NCI-H69 (cell line): ENCODE measurements around the gene SDK1.

Experiments
- DNase-seq: peaks from one replicate; lab custom pipeline; 2025; lab: John Stamatoyannopoulos, UW

The SDK1 gene

DNA sequence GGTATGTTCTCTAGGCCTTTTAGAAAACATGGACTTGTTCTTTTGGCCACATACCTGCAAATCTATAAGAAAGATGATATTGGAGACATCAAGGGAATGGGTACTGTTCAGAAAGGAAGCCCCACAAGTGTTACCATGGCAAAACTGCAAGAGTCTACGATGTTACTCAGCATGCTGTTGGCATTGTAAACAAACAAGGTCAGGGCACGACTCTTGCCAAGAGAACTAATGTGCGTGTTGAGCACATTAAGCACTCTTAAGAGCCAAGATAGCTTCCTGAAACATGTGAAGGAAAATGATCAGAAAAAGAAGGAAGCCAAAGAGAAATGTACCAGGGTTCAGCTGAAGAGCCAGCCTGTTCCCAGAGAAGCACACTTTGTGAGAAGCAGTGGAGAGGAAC, 37.1 kb downstream of the SDK1 start:
- DNase-seq: peak; percentile 70

DNA sequence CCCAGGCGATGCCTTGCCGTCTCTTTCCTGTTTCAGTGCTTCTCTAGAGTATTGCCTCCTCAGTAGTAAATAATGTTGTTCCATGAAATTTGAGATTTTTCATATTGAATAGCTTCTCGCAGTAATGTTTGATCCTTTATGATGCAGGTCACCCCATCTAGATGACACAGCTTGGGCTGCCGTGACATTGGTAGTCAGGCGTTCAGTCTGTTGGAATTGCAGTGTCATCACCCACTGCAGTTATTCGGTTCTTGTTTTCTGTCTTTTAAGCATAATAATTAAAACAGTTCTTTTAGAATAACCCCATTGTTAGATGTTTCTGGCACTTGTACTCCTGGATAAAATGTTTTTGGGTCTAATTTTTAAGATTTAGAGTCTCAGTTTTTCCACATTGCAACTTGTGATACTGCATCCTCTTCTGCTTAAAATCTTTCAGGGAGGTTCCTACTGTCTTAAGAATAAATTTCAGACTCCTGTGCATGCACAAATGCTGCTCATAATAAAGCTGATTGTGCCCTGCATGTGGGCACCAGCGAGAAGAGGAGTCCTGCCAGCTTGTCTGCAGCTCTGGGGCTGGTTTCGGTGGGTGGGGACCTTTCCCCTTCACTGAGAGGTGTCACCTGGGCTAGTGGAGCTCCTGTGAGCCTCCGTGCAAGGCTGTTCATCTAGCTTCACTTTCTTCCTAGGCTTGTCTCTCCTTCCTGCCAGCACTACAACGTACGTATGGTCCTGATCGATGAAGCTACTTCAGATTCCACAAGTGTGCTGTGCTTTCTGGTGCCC, 44.8 kb downstream of the SDK1 start:
- no peak for DNase-seq

DNA sequence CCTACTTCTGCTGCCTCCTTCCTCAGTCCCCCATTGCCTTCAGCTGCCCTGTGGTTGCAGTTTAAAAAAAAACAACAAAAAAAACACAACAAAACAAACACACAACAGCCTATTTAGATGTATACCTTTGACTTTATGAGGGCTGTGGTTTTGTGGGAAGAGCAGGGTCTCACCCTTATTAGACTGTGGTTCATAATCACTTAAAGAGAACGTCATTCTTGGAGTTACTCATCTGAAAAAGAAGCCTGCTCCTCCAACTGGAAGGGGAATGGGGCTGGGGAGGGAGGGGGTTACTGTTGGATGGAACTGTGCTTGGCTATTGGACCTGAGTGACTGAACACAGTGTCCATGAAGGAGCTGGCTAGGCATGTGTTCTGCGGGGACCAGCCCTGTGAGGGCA, 48.1 kb downstream of the SDK1 start:
- no peak for DNase-seq

DNA sequence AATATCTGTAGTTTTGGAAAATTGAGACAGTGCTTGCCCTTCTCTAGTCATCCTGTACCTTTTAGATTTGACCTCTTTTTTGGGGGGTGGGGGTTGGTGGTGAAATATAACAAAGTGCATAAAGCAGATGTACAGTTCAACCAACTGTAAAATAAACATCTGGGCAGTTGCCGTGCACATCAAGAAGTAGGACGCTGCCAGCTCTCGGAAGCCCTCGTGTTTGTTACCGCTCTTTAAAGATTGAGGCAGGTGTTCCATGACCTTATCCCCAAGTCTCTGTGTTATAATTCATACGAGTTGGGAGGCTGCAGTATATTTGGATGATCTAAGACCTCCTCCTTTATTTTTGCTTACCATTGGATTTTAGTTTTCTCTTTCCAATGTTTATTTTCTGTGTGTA, 55.1 kb downstream of the SDK1 start:
- no peak for DNase-seq

DNA sequence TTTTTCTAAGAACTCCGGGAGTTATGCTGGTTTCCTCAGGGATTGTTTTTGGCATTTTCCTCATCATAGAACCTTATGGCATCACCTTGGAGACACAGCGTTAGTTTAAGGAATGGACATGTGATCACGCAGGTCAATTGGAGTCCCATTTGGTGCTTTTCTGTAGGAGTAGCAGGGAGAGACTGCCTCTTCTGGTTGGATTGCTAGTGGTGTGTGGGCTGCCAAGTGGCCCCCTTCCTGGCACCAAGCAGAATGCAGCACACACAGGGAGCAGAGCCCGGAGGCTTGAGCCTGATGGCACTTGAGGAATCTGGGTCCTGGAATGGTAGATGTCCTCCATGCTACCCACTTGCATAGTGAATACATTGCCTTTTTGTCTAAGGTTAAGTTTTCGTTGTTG, 57.9 kb downstream of the SDK1 start:
- no peak for DNase-seq

DNA sequence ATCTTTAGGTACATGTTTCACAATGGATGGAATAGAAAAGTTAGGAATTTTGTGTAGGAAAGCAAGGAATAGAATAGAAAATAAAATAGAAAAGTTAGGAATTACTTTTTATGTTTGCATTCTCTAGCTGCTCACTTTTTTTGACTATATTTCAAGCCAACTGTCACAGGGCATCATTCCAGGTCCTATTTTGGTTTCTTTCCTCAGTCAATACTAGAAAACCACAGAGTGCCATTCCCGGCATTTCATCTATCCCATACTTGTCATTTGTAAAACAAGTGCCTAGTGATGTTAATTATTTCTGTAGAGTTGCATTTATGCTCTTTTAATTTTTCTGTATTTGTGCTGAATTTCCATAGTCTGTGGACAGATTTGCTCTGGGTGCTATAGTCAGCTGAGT, 66.2 kb downstream of the SDK1 start:
- no peak for DNase-seq

DNA sequence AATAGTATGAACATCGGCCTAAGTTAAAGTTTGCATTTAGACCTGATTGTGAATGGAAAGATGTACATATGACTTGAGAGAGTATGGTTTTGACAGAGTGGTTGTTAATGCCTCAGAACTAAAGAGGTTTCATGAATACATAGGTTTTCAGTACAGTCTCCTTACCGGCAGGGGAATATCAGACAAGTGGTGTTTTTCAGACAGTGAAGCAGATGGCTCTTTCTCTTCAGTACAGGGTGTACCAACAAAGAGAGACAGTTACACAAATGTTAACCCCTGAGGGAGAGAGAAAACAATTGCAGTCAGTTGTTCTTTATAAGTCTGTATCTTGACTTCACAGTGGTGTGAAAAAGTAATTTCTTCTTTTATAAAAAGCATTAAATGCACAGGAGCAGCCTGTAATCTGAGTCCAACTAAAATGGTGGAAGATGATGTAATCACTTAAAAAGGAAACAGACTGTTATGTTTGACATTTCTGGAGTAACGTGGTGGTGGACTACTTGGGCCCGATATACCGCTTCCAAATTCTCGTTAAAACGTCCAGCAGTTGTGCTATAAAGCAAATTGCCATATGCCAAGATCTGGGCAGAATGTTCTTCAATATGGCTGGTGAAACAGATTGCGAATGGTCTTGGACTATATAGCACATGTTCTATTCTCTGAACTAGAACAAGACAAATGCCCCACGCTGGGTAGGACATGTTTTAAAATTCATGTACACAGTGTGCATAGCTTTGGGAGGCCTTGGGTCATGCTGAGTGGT, 69.2 kb downstream of the SDK1 start:
- DNase-seq: peak; percentile 92

DNA sequence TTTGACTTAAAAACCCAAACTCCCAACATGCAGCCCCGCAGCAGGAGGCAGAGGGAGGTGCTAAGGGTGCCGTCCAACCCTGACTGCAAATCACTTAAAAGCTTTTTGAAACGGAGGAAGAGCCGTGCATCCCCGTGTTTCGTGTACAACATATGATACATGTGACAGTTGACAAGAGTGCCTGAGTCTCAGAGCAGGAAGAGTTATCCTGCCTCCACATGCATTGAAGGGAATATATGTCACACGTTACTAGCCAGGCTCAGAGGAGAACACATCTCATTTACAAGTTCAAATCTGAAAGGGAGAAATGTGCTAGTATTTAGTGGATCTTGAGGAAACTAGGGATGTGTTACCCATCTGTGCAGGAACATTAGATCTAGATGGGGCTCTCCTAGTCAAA, 69.9 kb downstream of the SDK1 start:
- no peak for DNase-seq

DNA sequence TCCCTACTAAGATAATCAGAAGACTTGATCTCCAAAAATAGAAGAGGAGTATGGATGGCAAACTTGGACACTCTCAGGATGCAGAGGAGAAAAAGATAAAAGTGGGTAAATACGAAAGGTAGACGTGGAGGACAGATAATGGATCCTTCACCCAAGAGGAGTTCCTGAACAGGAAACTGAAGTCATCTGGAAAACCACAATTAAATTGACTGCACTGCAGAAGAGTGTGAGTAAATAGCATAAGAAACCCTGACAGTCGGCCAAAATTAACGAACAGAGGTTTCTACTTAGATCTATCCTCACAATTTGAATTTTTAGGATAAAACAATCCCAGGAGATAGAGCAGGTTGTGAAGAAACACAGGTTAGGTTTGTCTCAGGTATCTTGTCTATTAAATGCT, 70.5 kb downstream of the SDK1 start:
- no peak for DNase-seq

DNA sequence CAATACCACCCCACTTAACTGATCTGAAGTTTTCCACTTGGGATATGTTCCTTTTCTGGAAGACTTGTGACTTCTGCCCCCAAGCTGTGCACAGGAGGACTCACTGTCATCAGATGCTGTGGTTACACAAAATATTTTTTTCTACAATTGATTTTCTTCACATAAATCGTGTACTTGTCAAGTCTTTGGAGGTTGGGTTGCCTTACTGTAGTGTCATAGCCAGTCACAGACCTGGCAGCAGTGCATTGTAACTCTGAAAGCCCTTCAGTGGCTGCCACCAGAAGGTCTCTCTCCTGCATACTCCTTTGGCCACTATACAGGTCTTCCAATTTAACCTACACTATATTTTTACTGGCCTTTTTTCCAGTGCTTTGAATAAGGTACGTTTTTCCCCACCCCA, 73.2 kb downstream of the SDK1 start:
- DNase-seq: no peak

DNA sequence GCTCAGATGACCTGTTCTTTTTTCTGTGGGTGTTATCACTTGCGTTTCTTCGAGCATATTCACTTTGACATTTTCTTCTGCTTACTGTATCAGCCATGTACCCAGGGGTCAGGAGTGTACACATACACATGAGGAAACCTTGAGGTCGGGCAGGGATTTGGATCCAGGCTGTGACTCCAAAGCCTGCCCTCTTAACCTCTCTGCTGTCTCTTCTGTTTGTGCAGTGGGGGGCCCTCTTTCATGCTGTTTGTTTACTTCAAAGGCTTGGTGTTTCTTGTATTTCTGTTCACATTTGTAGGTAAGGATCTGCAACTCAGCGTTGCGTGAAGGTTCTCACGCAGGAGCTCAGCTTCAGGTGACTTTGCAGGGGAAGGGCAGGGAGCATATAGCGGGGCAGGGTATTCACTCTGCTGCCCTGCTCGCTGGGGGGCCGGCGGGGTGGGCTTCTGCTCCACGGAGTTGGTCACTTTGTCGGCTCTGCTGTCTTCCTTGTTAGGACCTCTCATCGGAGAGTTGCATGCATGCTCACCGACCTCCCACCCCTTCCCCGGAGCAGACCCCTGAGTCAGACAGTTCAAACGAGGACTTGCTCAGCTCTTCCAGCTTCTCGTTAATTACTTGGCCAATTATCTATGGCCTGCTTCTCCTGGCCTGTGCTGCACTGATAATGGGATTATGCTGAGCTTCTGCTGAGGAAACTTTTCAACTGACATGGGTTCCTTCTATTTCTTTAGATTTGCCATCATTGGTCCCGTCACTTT, 77.5 kb downstream of the SDK1 start:
- DNase-seq: no peak

DNA sequence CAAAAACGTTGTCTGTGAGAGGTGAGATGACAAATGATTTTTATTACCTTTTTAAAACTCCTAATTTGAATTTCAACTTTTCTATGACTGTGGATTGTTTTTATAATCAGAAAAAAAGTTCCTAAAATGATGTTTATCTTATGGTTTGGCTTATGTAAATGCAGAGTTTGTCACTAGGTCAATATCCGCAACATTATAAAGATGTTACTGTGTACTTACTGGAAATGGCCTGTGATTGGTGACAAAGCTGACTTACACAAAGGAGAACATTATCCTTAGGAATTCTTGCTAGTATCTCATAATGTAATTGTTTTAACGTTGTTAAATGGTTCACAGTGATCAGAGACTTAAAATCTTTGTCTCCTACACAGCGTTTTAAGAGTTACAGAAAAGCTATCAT, 79.0 kb downstream of the SDK1 start:
- no peak for DNase-seq

DNA sequence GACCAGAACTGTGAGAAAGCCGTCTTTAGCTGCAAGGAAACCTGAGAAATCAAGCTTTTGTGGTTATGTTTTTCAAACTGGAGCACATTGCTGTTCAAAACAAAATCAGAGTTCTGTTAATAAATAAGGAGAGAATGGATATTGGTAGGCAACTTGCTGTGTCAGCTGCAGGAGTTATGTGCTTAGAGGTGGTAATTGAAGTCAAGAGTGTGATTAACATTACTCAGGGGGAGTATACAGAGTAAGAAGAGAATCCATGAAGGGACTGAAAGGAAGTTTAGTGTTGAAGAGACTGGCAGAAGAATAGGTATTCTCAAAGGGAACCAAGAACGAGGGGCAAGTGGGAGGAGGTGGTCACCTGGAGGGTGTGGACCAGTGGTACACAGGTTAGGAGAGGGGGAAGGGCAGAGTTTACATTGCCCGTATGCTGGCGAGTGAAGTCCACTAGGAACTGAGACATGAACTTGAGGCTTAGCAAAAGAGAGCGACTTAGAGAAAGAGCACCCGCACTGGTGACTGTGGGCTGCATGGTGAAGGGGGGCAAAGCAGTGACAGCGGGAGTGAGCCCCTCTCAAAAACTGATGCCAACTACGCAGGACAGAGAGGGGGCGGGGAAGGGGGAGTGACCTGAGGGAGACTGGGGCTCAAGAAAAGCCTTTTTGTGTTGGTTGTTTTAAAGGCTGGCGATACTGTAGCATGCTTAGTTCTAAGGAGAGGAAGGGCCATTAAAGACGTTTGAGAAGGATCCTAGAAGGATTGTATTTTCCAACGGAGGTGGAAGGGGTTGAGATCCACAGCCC, 80.0 kb downstream of the SDK1 start:
- DNase-seq: peak; percentile 18

DNA sequence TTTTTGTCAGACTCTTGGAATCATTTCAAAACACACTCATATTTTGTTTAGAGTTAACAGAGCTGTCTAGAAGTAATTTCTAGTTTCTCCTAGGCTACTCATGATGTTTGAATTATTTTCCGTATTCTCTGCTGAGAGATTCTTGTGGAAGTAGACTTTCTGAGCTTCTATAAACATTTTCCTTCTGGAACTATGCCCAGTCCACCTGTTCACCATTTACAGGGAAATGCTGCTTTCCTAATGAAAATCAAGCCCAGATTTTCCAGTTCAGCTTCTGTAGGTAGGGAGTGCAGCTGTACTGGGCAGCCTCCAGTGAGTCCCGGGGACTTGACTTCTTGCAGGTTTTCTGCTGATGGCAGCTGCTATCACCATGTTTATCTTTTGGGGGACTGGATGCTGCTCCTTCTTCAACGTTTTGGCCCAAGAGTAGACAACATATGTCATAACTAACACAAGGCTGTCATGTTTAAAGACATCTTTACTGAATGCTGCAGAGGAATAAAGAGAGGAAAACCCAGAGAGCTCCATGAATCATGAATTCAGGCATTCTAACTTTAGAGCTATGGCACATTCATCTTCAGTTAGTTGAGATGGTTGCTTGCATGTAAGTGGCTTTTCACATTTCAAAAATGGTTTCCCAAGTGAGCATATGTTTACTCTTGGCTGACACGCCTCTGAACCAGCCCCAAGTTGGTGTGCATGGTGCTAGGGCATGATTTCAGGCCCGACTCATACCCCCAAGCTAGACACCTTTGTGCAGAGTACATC, 85.6 kb downstream of the SDK1 start:
- peak; percentile 31 for DNase-seq

DNA sequence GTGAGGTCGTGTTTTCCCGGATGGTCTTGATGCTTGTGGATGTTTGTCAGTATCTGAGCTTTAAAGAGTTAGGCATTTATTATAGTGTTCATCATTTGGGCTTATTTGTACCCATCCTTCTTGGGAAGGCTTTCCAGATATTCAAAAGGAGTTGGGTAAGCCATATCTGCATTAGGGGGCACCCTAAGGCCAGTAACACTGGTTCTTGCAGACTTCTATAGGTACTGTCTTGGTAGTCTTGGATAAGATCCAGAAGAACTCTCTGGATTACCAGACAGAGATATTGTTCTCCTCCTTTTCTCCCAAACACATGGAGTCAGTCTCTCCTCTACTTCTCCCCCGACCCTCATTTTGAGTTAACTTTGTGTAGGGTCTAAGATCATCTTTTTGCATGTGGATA, 92.8 kb downstream of the SDK1 start:
- no peak for DNase-seq

DNA sequence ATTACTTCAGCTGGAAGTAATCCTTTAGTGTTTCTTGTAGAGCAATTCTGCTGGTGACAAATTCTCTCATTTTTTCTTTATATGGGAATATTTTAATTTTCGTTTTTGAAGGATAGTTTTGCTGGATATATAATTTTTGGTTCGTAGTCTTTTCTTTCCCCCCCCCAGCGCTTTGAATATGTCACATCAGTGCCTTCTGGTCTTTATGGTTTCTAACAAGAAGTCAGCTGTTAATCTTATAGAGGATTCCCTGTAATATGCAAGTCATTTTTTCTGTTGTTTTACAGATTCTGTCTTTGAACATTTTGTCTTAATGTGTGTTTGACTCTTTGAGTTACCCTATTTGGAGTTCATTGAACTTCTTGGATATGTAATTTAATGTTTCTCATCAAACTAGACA, 96.3 kb downstream of the SDK1 start:
- peak; percentile 17 for DNase-seq

DNA sequence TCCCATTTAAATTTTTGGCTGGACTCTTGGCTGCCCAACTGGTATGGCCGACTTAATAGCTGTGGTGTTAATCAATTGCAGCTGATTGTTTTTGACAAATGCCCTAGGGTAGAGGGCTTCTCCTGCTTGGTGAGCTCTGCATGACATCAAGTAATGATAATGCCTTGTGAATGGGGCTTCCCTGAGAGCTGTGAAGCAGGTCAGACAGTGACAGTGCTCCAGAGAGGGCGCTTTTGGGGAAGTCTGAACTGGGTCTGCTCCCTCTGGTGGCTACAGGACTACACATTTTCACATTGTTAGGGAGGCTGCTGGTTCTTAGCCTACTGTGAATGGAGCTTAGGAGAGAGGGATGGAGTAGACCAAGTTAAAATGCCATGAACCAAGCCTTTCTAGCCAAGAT, 98.8 kb downstream of the SDK1 start:
- DNase-seq: peak; percentile 61

DNA sequence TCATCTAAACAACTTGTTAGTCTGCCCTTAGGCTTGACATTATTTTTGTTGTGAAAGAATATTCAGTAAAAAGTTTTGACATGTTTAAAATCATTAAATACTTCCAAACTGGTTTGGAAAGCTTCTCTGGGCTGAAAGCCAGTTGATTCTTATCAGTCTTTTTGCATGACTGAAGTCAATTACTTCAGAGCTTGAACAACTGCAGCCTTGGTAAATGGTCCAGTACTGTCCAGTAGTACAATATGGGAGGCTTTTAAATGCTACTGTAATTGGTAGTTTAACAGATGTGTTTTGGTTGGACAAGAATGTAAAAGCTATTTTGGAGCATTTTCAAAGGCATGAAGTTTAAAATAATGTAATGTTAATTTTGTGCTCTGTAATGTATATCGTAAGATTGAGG, 103.4 kb downstream of the SDK1 start:
- DNase-seq: peak; percentile 84

DNA sequence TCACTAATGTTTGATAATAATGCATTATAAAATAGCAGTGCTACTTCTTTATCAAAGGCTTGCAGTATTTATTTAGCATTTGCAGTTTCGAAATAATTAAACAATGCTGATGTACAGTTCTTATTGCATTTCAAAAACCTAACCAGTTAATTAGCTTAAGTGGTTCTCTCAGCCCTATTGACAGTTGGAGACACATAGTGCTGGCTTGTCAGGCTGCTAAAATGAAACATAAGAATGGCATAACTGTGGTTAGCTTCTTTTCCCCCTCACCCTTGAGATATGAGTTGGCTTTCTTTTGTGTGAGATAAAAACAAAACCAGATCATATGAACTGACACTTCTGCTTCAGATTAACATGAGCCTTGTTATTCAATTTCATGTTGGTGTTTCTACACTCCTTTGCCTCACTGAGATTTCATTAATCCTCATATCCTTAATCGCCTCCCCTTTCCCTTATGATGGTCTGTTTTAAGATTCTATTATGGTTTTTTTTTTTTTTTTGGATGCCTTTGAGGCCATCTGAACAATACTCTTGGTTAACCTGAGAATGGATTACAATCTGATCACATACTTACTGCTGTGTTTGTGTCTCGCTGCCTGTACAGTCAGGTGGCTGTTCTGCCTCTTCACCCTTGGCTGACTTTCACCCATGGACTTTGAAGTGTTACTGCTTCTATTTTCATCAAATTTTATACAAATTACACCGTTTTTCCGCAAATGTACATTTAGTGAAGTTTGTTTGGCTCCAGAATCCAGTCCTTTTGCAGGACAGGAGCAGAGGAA, 108.0 kb downstream of the SDK1 start:
- peak; percentile 89 for DNase-seq

DNA sequence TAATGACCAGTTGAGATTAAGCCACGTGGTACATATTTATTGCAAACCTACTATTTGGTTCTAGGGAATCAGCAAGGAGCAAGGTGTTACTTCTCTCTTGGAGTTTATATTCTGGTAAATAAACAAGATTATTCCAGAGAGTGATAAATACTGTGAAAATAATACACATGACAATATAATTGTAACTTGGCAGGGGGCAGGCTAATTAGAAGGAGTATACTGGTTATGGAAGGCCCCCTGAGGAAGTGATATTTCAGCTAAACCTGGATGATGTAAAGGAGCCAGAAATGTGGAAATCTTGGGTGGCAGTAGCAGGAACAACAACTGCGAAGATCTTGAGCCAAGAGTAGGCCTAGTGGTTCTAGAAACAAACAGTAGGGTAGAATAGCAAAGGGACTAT, 111.8 kb downstream of the SDK1 start:
- peak; percentile 91 for DNase-seq
